Breast epithelium (tissue), 4 donors: ENCODE measurements around the gene WNT11. TPM values are rescaled to one million over a fixed set of nuclear protein-coding genes. Genes with fewer than 3 reads are reported as not detected.
A peak's percentile ranks its signal among the peaks of the same experiment; 100 is the strongest.

Experiments
- DNase-seq, 2 donors: peaks; one replicate each; pipeline ENCODE4 v3.0.0-alpha.2; 2019; ENCODE audit warnings: low spot score in 2 of 2
- H3K27ac ChIP-seq, 2 donors: fragments of 200-600 bp; sonication (generic) in 1 of 2; one replicate each; pipeline ENCODE4 v1.5.1; 2016 to 2019; ENCODE audit warnings: mild to moderate bottlenecking in 1 of 2
- H3K27me3 ChIP-seq, 2 donors: fragments of 200-600 bp; sonication (generic) in 1 of 2; one replicate each; pipeline versions ENCODE4 v1.5.1 to v1.6.0; 2017 to 2019; ENCODE audit warnings: control low read depth in 1 of 2, mild to moderate bottlenecking in 1 of 2
- H3K36me3 ChIP-seq: fragments of 200-600 bp; one replicate; pipeline ENCODE4 v1.5.1; 2019
- H3K4me1 ChIP-seq, 2 donors: fragments of 200-600 bp; sonication (generic); one replicate each; pipeline ENCODE4 v1.5.1; 2016 to 2019; ENCODE audit warnings: control low read depth in 1 of 2
- H3K4me3 ChIP-seq, 3 donors: fragments of 200-600 bp; sonication (generic); 1 replicate in 2 of 3; 2 replicates in 1 of 3; pipeline ENCODE4 v1.5.1; 2016 to 2019; ENCODE audit warnings: mild to moderate bottlenecking in 3 of 3, moderate library complexity in 2 of 3
- H3K9me3 ChIP-seq, 2 donors: fragments of 200-600 bp; sonication (generic) in 1 of 2; one replicate each; pipeline ENCODE4 v1.5.1; 2016 to 2019; ENCODE audit warnings: control low read depth in 1 of 2
- CTCF ChIP-seq, 3 donors: fragments of 450-650 bp; IDR thresholded peaks; one replicate each; pipeline ENCODE4 v1.5.1; 2016 to 2017; ENCODE audit warnings: antibody characterized with exemption in 3 of 3, mild to moderate bottlenecking in 3 of 3, moderate library complexity in 3 of 3
- POLR2A ChIP-seq: fragments of 450-650 bp; IDR thresholded peaks from one replicate; pipeline ENCODE4 v1.6.1; 2016; ENCODE audit warnings: antibody characterized with exemption, mild to moderate bottlenecking, moderate library complexity
- POLR2AphosphoS5 ChIP-seq, 3 donors: sonication (generic); formaldehyde crosslinking; IDR thresholded peaks; one replicate each; pipeline ENCODE4 v1.6.1; 2017; ENCODE audit warnings: antibody characterized with exemption in 3 of 3
- intact Hi-C: fragments of 100-400 bp; cut with DNase I; formaldehyde crosslinking; loops from one replicate; pipeline ENCODE4 v1.15.1; 2023; ENCODE audit warnings: low total_unique reads
- total RNA-seq, 3 donors: library from RNA; depleted of rRNA; stranded (reverse); fragments of >200 nt; gene quantifications; one replicate each; pipeline ENCODE4 v1.1.0, GENCODE V29; 2016

Gene WNT11
- total RNA-seq, 3 donors from 2014 or later = 7.0 to 70.6 (median 17.7) TPM

GRCh38 chr11:76194872-76195668, 11.2 kb downstream of the WNT11 start:
- Histone ChIP-seq H3K4me1 (no peaks in the 10 kb centered on the region), H3K4me3 (no peak overlapping the region), H3K36me3 (no peaks in the 10 kb centered on the region), H3K27ac (no peak overlapping the region), H3K27me3 (no peaks in the 10 kb centered on the region), H3K9me3 (no peaks in the 10 kb centered on the region)
- intact Hi-C loops = loop anchor here (5.0 kb wide), 1 partner anchor 618 kb away; no protein-coding TSS in a partner anchor
- no peak for TF ChIP-seq CTCF (IDR thresholded peaks at IDR 0.05)
- no peak for DNase-seq

GRCh38 chr11:76193219-76193618, 13.1 kb downstream of the WNT11 start:
- Histone ChIP-seq H3K4me1 (no peaks in the 10 kb centered on the region), H3K9me3 (no peaks in the 10 kb centered on the region), H3K36me3 (no peaks in the 10 kb centered on the region), H3K27ac (no peak overlapping the region), H3K27me3 (no peaks in the 10 kb centered on the region), H3K4me3 (no peak overlapping the region)
- no peak for DNase-seq
- intact Hi-C loops = no loop called here
- TF ChIP-seq CTCF (IDR thresholded peaks at IDR 0.05) (no peak), POLR2A (no peak), POLR2AphosphoS5 (IDR thresholded peaks at IDR 0.05) (no peak)

- H3K27me3 ChIP-seq = no peaks in the 10 kb centered on the region
- no peak for TF ChIP-seq POLR2A
- TF ChIP-seq POLR2AphosphoS5 (IDR thresholded peaks at IDR 0.05) = no peak
- TF ChIP-seq CTCF (IDR thresholded peaks at IDR 0.05) = no peak
- peaks cover 0 to 4% of the 10 kb centered on the region in 2 donors for H3K4me1 ChIP-seq
- no peak for DNase-seq
- intact Hi-C loops = no loop called here
- H3K36me3 ChIP-seq = no peaks in the 10 kb centered on the region
- peak overlapping the region; percentile 6 to 48 for H3K27ac ChIP-seq
- H3K4me3 ChIP-seq = no peak overlapping the region
- no peaks in the 10 kb centered on the region for H3K9me3 ChIP-seq
Measured at GRCh38 chr11:76190376-76190775, 15.9 kb downstream of the WNT11 start.

GRCh38 chr11:76189682-76190081, 16.6 kb downstream of the WNT11 start:
- Histone ChIP-seq H3K4me3 (no peak overlapping the region), H3K4me1 (peaks cover 0 to 4% of the 10 kb centered on the region in 2 donors), H3K9me3 (no peaks in the 10 kb centered on the region), H3K27ac (peak overlapping the region; percentile 6 to 48), H3K36me3 (no peaks in the 10 kb centered on the region), H3K27me3 (no peaks in the 10 kb centered on the region)
- no peak for DNase-seq
- intact Hi-C loops = no loop called here
- TF ChIP-seq CTCF (IDR thresholded peaks at IDR 0.05) = no peak
- TF ChIP-seq POLR2A = no peak
- no peak for TF ChIP-seq POLR2AphosphoS5 (IDR thresholded peaks at IDR 0.05)

- Histone ChIP-seq H3K9me3 (no peaks in the 10 kb centered on the region), H3K27me3 (no peaks in the 10 kb centered on the region), H3K36me3 (no peaks in the 10 kb centered on the region), H3K4me3 (no peak overlapping the region), H3K27ac (no peak overlapping the region), H3K4me1 (peaks cover 0 to 4% of the 10 kb centered on the region in 2 donors)
- TF ChIP-seq POLR2AphosphoS5 (IDR thresholded peaks at IDR 0.05) (no peak), CTCF (IDR thresholded peaks at IDR 0.05) (no peak), POLR2A (no peak)
- DNase-seq = no peak
- intact Hi-C loops = no loop called here
Measured at GRCh38 chr11:76188873-76189272, 17.4 kb downstream of the WNT11 start.
